Cardiac fibroblast (primary cell): Measurements from ENCODE around the gene MAD1L1.
A peak's percentile ranks its signal among the peaks of the same experiment; 100 is the strongest.

Experiments
- DNase-seq, 2 donors: peaks; one replicate each; pipeline versions ENCODE4 v3.0.0 to v3.0.0-alpha.2; 2010; ENCODE audit warnings: low read depth in 2 of 2
- H3K4me3 ChIP-seq, 2 donors: replicated peaks in 1 of 2; 1 replicate in 1 of 2; 2 replicates in 1 of 2; pipeline ENCODE4 v1.5.1; 2011; ENCODE audit warnings: low read depth in 2 of 2, low read length in 2 of 2, mild to moderate bottlenecking in 2 of 2, moderate library complexity in 1 of 2
- TF ChIP-seq, protein P1 (sequence below): IDR thresholded peaks from one replicate; pipeline ENCODE4 v1.5.1; 2011; ENCODE audit warnings: low read depth, mild to moderate bottlenecking, low read length, inconsistent platforms

Gene MAD1L1

DNA sequence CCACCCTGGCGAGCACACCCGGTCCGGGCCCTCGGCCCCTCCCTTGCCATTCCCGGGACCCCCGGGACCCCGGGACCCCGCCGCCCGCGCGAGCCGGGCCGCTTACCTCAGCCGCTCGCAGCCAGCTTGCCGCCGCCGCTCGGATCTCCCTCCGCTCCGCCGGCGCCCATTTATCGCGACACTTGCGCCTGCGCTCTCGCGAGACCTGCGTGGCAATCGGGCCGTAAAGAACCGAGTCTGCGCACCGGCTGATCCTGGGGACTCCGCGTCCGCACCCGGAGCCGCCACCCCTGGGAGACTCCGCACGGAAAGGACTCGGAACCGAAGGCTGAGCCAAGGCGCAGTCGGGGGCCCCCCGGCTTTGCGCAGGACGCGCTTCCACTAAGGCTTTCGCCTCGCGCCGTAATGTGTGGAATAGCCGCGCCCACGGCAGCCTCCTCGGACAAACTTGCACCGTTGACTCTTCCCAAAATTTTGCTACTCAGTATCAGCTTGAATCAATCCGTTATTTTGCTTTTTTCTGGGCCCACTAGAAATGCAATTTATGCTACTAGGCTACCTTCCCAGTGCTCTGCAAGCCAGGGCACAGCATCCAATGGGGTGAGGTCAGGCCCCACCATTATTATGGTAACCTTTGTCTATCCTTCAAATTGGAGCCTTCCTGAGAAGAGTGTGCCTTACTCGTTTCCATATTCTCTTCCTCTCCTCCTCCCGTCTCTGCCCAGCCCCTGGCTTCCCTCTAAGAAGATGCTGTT is at the start of gene MAD1L1:
TSS of gene MAD1L1 (minus strand) at position 180 of the 755 bp plus-strand sequence. CDS start 2,812 bp downstream, outside the sequence.
- DNase-seq: peak; percentile 92
- TF ChIP-seq, protein P1, sequence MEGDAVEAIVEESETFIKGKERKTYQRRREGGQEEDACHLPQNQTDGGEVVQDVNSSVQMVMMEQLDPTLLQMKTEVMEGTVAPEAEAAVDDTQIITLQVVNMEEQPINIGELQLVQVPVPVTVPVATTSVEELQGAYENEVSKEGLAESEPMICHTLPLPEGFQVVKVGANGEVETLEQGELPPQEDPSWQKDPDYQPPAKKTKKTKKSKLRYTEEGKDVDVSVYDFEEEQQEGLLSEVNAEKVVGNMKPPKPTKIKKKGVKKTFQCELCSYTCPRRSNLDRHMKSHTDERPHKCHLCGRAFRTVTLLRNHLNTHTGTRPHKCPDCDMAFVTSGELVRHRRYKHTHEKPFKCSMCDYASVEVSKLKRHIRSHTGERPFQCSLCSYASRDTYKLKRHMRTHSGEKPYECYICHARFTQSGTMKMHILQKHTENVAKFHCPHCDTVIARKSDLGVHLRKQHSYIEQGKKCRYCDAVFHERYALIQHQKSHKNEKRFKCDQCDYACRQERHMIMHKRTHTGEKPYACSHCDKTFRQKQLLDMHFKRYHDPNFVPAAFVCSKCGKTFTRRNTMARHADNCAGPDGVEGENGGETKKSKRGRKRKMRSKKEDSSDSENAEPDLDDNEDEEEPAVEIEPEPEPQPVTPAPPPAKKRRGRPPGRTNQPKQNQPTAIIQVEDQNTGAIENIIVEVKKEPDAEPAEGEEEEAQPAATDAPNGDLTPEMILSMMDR: no peak
- peak within 1 kb of the TSS; percentile 82 to 85 for H3K4me3 ChIP-seq

GRCh38 chr7:2282185-2282751 is 49.5 kb upstream of the MAD1L1 start:
- no peak overlapping the region for H3K4me3 ChIP-seq
- DNase-seq: no peak
- TF ChIP-seq, protein P1: no peak

DNA sequence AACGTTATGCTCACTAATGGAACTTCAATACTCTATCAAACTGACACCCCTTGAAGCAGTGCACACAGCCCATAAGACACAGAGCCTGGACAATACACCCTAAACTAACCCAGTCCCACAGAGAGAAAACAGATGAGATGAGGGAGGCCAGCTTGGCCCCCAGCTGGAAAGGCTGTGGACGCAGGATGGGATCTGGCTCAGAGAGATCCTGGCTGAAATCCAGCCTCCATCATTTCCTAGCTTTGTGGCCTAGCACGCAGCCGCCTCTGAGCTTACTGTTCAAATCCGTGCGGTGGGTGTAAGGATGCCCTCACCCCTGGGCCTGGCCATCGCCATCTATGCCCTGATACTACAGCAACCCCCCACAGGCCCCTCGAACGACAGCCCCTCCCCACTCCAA is 48.8 kb upstream of the MAD1L1 start:
- peak; percentile 33 to 70 for DNase-seq
- no peak overlapping the region for H3K4me3 ChIP-seq
- TF ChIP-seq, protein P1: no peak

- DNase-seq: no peak
- H3K4me3 ChIP-seq: no peak overlapping the region
- TF ChIP-seq, protein P1: no peak
Observed at GRCh38 chr7:2280424-2280823, 47.7 kb upstream of the MAD1L1 start.

GRCh38 chr7:2279896-2280295 is 47.2 kb upstream of the MAD1L1 start:
- TF ChIP-seq, protein P1: no peak
- no peak overlapping the region for H3K4me3 ChIP-seq
- no peak for DNase-seq

GRCh38 chr7:2278026-2278425 is 45.3 kb upstream of the MAD1L1 start:
- no peak overlapping the region for H3K4me3 ChIP-seq
- TF ChIP-seq, protein P1: no peak
- no peak for DNase-seq
